ENCODE measurements around the gene ABCA7. TPM values are rescaled to one million over a fixed set of nuclear protein-coding genes. Genes with fewer than 3 reads are reported as not detected.

Gene ABCA7
- total and polyA plus RNA-seq, 9 donors: 1.4 to 10.5 (median 2.5) TPM

- H3K36me3 ChIP-seq: no peaks in the 10 kb centered on the region
- H3K4me1 ChIP-seq (ENCODE audit: insufficient read depth): peaks cover 25% of the 10 kb centered on the region
- peak overlapping the region; percentile 91 to 97 for H3K27ac ChIP-seq
- H3K4me3 ChIP-seq: peak overlapping the region; percentile 84
- 0% methylated on average over 14 to 93 of the region's 93 CpGs for WGBS, 3 donors
- H3K27me3 ChIP-seq: no peaks in the 10 kb centered on the region
- DNase-seq: peak; percentile 71 to 83 (median 81)
- intact Hi-C loops (cut with DNase I): loop anchor here in 3 of 4 donors (5.0 to 10.0 kb wide), 3 partner anchors 68 to 180 kb away; partner anchors contain the start of genes ARID3A (in 1 of the 3), RNU6-2 (in 1 of the 3), SBNO2 (in 1 of the 3) and TMEM259 (in 1 of the 3)
- H3K9me3 ChIP-seq: no peaks in the 10 kb centered on the region
- TF ChIP-seq POLR2A (IDR thresholded peaks at IDR 0.05): no peak
- no peak for TF ChIP-seq CTCF (IDR thresholded peaks at IDR 0.05)
- TF ChIP-seq EP300 (IDR thresholded peaks at IDR 0.05): no peak
These were observed 64.6 kb downstream of the ABCA7 start for GRCh38 chr19:1104311-1105007.

DNA sequence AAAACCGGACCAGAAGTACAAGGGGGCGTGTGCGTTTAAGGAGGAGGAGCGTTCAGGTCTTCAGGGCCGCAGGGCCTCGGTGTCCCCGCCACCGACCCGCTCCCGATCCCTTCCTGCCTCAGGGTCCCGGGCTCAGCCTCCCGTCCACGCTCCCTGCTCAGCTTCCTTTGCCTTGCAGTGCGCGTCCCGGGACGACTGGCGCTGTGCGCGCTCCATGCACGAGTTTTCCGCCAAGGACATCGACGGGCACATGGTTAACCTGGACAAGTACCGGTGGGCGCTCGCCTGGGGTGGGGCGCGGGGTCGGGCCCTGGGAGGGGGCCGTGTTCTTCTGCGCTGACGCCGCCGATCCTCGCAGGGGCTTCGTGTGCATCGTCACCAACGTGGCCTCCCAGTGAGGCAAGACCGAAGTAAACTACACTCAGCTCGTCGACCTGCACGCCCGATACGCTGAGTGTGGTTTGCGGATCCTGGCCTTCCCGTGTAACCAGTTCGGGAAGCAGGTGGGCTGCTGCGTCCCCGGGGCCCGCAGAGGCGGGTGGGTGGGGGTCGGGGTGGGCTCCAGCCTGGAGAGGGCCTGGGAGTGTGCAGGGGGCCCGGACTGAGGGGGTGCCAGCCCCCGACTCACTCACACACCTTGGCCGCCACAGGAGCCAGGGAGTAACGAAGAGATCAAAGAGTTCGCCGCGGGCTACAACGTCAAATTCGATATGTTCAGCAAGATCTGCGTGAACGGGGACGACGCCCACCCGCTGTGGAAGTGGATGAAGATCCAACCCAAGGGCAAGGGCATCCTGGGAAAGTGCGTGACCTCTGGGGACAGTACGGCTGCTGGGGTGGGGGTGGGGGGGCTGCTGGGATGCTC lies 65.3 kb downstream of the ABCA7 start:
- H3K27ac ChIP-seq: peak overlapping the region; percentile 91 to 97
- H3K9me3 ChIP-seq: no peaks in the 10 kb centered on the region
- peaks cover 25% of the 10 kb centered on the region for H3K4me1 ChIP-seq (ENCODE audit: insufficient read depth)
- no peaks in the 10 kb centered on the region for H3K36me3 ChIP-seq
- peak in 4 of 5 donors; percentile 54 to 69 (median 69) for DNase-seq
- H3K27me3 ChIP-seq: no peaks in the 10 kb centered on the region
- WGBS, 3 donors: 19 to 46% (median 24%) methylated on average over 28 to 69 of the region's 69 CpGs
- peak overlapping the region; percentile 84 for H3K4me3 ChIP-seq
- TF ChIP-seq POLR2A (IDR thresholded peaks at IDR 0.05) (no peak), EP300 (IDR thresholded peaks at IDR 0.05) (no peak), CTCF (IDR thresholded peaks at IDR 0.05) (no peak)
- intact Hi-C loops (cut with DNase I): loop anchor here in 1 of 4 donors (10.0 kb wide), 1 partner anchor 180 kb away; the partner anchor contains the start of gene ARID3A

DNA sequence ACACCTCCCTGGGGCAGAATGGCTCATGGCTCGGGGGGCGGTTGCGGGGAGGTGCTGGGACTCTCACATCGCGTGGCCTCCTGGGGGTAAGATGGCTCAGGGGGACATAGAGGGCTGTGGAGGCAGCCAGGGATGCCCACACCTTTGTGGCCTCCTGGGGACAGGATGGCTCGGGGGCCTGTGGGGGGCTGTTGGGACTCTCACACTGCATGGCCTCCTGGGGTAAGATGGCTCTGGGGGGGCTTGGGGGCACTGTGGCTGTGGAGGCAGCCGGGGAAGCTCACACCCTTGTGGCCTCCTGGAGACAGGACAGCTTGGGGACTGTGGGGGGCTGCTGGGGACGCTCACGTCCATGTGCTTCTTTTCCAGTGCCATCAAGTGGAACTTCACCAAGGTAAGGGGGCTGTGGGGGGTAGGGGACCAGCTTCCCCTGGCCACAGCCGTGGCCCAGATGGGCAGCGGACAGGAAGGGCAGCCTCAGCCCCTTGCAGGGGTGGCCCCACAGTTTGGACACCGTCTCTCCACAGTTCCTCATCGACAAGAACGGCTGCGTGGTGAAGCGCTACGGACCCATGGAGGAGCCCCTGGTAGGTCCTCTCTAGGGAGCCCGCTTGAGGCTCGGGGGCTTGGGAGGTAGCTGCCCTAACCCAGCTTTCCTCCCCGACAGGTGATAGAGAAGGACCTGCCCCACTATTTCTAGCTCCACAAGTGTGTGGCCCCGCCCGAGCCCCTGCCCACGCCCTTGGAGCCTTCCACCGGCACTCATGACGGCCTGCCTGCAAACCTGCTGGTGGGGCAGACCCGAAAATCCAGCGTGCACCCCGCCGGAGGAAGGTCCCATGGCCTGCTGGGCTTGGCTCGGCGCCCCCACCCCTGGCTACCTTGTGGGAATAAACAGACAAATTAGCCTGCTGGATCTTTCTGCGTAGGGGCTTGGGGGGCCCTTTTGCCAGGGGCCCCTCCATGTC lies 66.2 kb downstream of the ABCA7 start:
- no peaks in the 10 kb centered on the region for H3K9me3 ChIP-seq
- H3K27me3 ChIP-seq: no peaks in the 10 kb centered on the region
- no peaks in the 10 kb centered on the region for H3K36me3 ChIP-seq
- peaks cover 25% of the 10 kb centered on the region for H3K4me1 ChIP-seq (ENCODE audit: insufficient read depth)
- TF ChIP-seq EP300 (IDR thresholded peaks at IDR 0.05) (no peak), POLR2A (IDR thresholded peaks at IDR 0.05) (no peak), CTCF (IDR thresholded peaks at IDR 0.05) (no peak)
- intact Hi-C loops (cut with DNase I): loop anchor here in 1 of 4 donors (10.0 kb wide), 1 partner anchor 181 kb away; the partner anchor contains the start of gene ARID3A
- H3K27ac ChIP-seq: no peak overlapping the region
- H3K4me3 ChIP-seq: no peak overlapping the region
- WGBS, 3 donors: 85 to 87% (median 86%) methylated on average over 30 to 32 of the region's 32 CpGs
- peak in 3 of 5 donors; percentile 47 to 58 (median 52) for DNase-seq
